HG03280 (cell line): ENCODE measurements around the gene AZIN2.

Experiments
- ATAC-seq: cut with Tn5 transposase; IDR thresholded peaks from one replicate; pipeline ENCODE4 v1.9.1; 2021; ENCODE audit warnings: mild to moderate bottlenecking, moderate library complexity; ENCODE audit not compliant: unreplicated experiment

The AZIN2 gene

GRCh38 chr1:33149453-33150190 lies 68.7 kb downstream of the AZIN2 start:
- ATAC-seq: no peak

GRCh38 chr1:33150522-33150921 lies 69.6 kb downstream of the AZIN2 start:
- ATAC-seq: no peak

- ATAC-seq: no peak
Observed at GRCh38 chr1:33151116-33151515, 70.2 kb downstream of the AZIN2 start.

- ATAC-seq: no peak
Observed at GRCh38 chr1:33152685-33153432, 71.9 kb downstream of the AZIN2 start.

- ATAC-seq: no peak
Observed at GRCh38 chr1:33153650-33154049, 72.7 kb downstream of the AZIN2 start.

GRCh38 chr1:33155877-33156538 lies 75.1 kb downstream of the AZIN2 start:
- ATAC-seq: no peak

GRCh38 chr1:33157131-33157530 lies 76.2 kb downstream of the AZIN2 start:
- ATAC-seq: no peak

GRCh38 chr1:33158366-33158765 lies 77.4 kb downstream of the AZIN2 start:
- no peak for ATAC-seq

GRCh38 chr1:33159577-33159976 lies 78.6 kb downstream of the AZIN2 start:
- no peak for ATAC-seq

GRCh38 chr1:33161061-33161681 lies 80.2 kb downstream of the AZIN2 start:
- ATAC-seq: no peak

GRCh38 chr1:33162141-33162540 lies 81.2 kb downstream of the AZIN2 start:
- ATAC-seq: no peak

- ATAC-seq: no peak
Observed at GRCh38 chr1:33163621-33164519, 82.9 kb downstream of the AZIN2 start.

GRCh38 chr1:33165209-33165608 lies 84.3 kb downstream of the AZIN2 start:
- ATAC-seq: no peak

GRCh38 chr1:33165809-33166208 lies 84.9 kb downstream of the AZIN2 start:
- no peak for ATAC-seq

GRCh38 chr1:33167650-33168447 lies 86.9 kb downstream of the AZIN2 start:
- ATAC-seq: no peak

- ATAC-seq: no peak
Observed at GRCh38 chr1:33168556-33169289, 87.8 kb downstream of the AZIN2 start.

- no peak for ATAC-seq
Observed at GRCh38 chr1:33169290-33170055, 88.5 kb downstream of the AZIN2 start.
